SK-N-SH treated with all-trans-retinoic acid at 6 μM for 48 hours (cell line): ENCODE measurements around the gene DYNLRB2.

Experiments used
- ATAC-seq: fragments of 200-7000 bp; cut with Tn5 transposase; 3 replicates; pipeline ENCODE4 v1.9.1; 2020; ENCODE audit warnings: mild to moderate bottlenecking, moderate library complexity
- ARNTL ChIP-seq: fragments of 450-650 bp; formaldehyde crosslinking; IDR thresholded peaks from 2 replicates; pipeline ENCODE4 v1.5.0; 2020; ENCODE audit warnings: low read depth, mild to moderate bottlenecking, moderate library complexity, borderline replicate concordance
- BACH2 ChIP-seq: fragments of 250-450 bp; sonication (Bioruptor Pico); IDR thresholded peaks from 2 replicates; pipeline ENCODE4 v1.9.0; 2021; ENCODE audit warnings: mild to moderate bottlenecking, borderline replicate concordance
- CREB5 ChIP-seq: fragments of 250-450 bp; sonication (Bioruptor Pico); IDR thresholded peaks from 2 replicates; pipeline ENCODE4 v1.5.1; 2020; ENCODE audit warnings: low read depth, mild to moderate bottlenecking, moderate library complexity
- CSDC2 ChIP-seq: fragments of 250-450 bp; sonication (Bioruptor Pico); IDR thresholded peaks from 2 replicates; pipeline ENCODE4 v1.5.0; 2020; ENCODE audit warnings: mild to moderate bottlenecking, moderate library complexity
- CSRNP3 ChIP-seq: fragments of 250-450 bp; sonication (Bioruptor Pico); IDR thresholded peaks from 2 replicates; pipeline ENCODE4 v1.5.1; 2021; ENCODE audit warnings: mild to moderate bottlenecking, moderate library complexity
- ESRRG ChIP-seq: fragments of 250-450 bp; sonication (Bioruptor Pico); IDR thresholded peaks from 2 replicates; pipeline ENCODE4 v1.6.1; 2021; ENCODE audit warnings: mild to moderate bottlenecking
- GLIS3 ChIP-seq: fragments of 250-450 bp; sonication (Bioruptor Pico); IDR thresholded peaks from 2 replicates; pipeline ENCODE4 v1.5.0; 2020; ENCODE audit warnings: mild to moderate bottlenecking, moderate library complexity
- ISL1 ChIP-seq: fragments of 250-450 bp; sonication (Bioruptor Pico); IDR thresholded peaks from 2 replicates; pipeline ENCODE4 v2.1.2; 2022; ENCODE audit warnings: mild to moderate bottlenecking, moderate library complexity
- OSR1 ChIP-seq: fragments of 250-450 bp; sonication (Bioruptor Pico); IDR thresholded peaks from 2 replicates; pipeline ENCODE4 v1.8.0; 2022; ENCODE audit warnings: moderate library complexity, mild to moderate bottlenecking, inconsistent platforms
- PATZ1 ChIP-seq: fragments of 250-450 bp; sonication (Bioruptor Pico); IDR thresholded peaks from 2 replicates; pipeline ENCODE4 v1.8.0; 2020; ENCODE audit warnings: mild to moderate bottlenecking, moderate library complexity, borderline replicate concordance
- POU6F1 ChIP-seq: fragments of 250-450 bp; sonication (Bioruptor Pico); IDR thresholded peaks from 2 replicates; pipeline ENCODE4 v1.8.0; 2021; ENCODE audit warnings: low read depth, mild to moderate bottlenecking, moderate library complexity, borderline replicate concordance
- PPARA ChIP-seq: fragments of 250-450 bp; sonication (Bioruptor Pico); IDR thresholded peaks from 2 replicates; pipeline ENCODE4 v1.5.0; 2020; ENCODE audit warnings: mild to moderate bottlenecking, borderline replicate concordance
- RARB ChIP-seq: fragments of 250-450 bp; sonication (Bioruptor Pico); IDR thresholded peaks from 2 replicates; pipeline ENCODE4 v1.8.0; 2021; ENCODE audit warnings: mild to moderate bottlenecking, moderate library complexity
- SNAI2 ChIP-seq: fragments of 250-450 bp; sonication (Bioruptor Pico); IDR thresholded peaks from 2 replicates; pipeline ENCODE4 v1.5.0; 2020; ENCODE audit warnings: mild to moderate bottlenecking, moderate library complexity
- TCF4 ChIP-seq: fragments of 250-450 bp; sonication (Bioruptor Pico); IDR thresholded peaks from 2 replicates; pipeline ENCODE4 v1.8.0; 2021; ENCODE audit warnings: mild to moderate bottlenecking, moderate library complexity, borderline replicate concordance
- TOX ChIP-seq: fragments of 250-450 bp; sonication (Bioruptor Pico); IDR thresholded peaks from 2 replicates; pipeline ENCODE4 v1.8.0; 2021; ENCODE audit warnings: mild to moderate bottlenecking, moderate library complexity, borderline replicate concordance
- TSHZ2 ChIP-seq: fragments of 250-450 bp; sonication (Bioruptor Pico); IDR thresholded peaks from 2 replicates; pipeline ENCODE4 v1.5.0; 2020; ENCODE audit warnings: mild to moderate bottlenecking, moderate library complexity
- ZC3H10 ChIP-seq: fragments of 250-450 bp; sonication (Bioruptor Pico); IDR thresholded peaks from 2 replicates; pipeline ENCODE4 v1.5.1; 2021; ENCODE audit warnings: mild to moderate bottlenecking, moderate library complexity
- ZFP3 ChIP-seq: fragments of 250-450 bp; sonication (Bioruptor Pico); IDR thresholded peaks from 2 replicates; pipeline ENCODE4 v1.5.0; 2020; ENCODE audit warnings: mild to moderate bottlenecking, moderate library complexity
- ZFP30 ChIP-seq: fragments of 450-650 bp; formaldehyde crosslinking; IDR thresholded peaks from 2 replicates; pipeline ENCODE4 v1.5.0; 2022; ENCODE audit warnings: mild to moderate bottlenecking, moderate library complexity
- ZNF565 ChIP-seq: fragments of 450-650 bp; formaldehyde crosslinking; conservative IDR thresholded peaks from 2 replicates; pipeline ENCODE4 v1.5.0; 2020; ENCODE audit warnings: low read depth, mild to moderate bottlenecking, moderate library complexity
- ZNF70 ChIP-seq: fragments of 450-650 bp; formaldehyde crosslinking; IDR thresholded peaks from 2 replicates; pipeline ENCODE4 v1.5.0; 2020; ENCODE audit warnings: mild to moderate bottlenecking, moderate library complexity
- ZNF8 ChIP-seq: fragments of 450-650 bp; formaldehyde crosslinking; IDR thresholded peaks from 2 replicates; pipeline ENCODE4 v1.5.0; 2020; ENCODE audit warnings: mild to moderate bottlenecking, moderate library complexity

DYNLRB2 gene

GRCh38 chr16:80540516-80541305 lies at the start of gene DYNLRB2:
DYNLRB2 (plus strand) TSS chr16:80540993; CDS start chr16:80541077, 84 bp downstream.
- peak; percentile 96 for ATAC-seq
- TF ChIP-seq CREB5 (no peak), ESRRG (CRISPR knock-in tag) (no peak), CSRNP3 (0 out of 2 replicates have a peak, but pooled peaks have one; percentile 20), TCF4 (CRISPR knock-in tag) (peak; percentile 16; the same call in 1 of the 2 replicates), ARNTL (CRISPR knock-in tag) (no peak), TSHZ2 (CRISPR knock-in tag) (peak; percentile 63; the same call in 1 of the 2 replicates), POU6F1 (no peak), PATZ1 (CRISPR knock-in tag) (no peak), ZC3H10 (CRISPR knock-in tag) (no peak), ISL1 (no peak), CSDC2 (no peak), OSR1 (CRISPR knock-in tag) (no peak), GLIS3 (no peak), SNAI2 (CRISPR knock-in tag) (no peak), ZFP3 (CRISPR knock-in tag) (peak; percentile 65; the same call in 1 of the 2 replicates), ZFP30 (CRISPR knock-in tag) (no peak), PPARA (CRISPR knock-in tag) (no peak), ZNF8 (CRISPR knock-in tag) (no peak), ZNF565 (CRISPR knock-in tag) (no peak), ZNF70 (CRISPR knock-in tag) (no peak), BACH2 (CRISPR knock-in tag) (0 out of 2 replicates have a peak, but pooled peaks have one; percentile 39), RARB (CRISPR knock-in tag) (no peak), TOX (no peak)

- TF ChIP-seq ZNF70 (CRISPR knock-in tag) (no peak), TOX (no peak), PPARA (CRISPR knock-in tag) (no peak), ZNF8 (CRISPR knock-in tag) (no peak)
- no peak for ATAC-seq
Measured at GRCh38 chr16:80500116-80500859, 40.5 kb upstream of the DYNLRB2 start.
